DOHH2 (cell line): ENCODE results near the gene PALM2AKAP2.

Source experiments
- EZH2phosphoT487 ChIP-seq: fragments of 200-600 bp; sonication (generic); IDR thresholded peaks from 2 replicates; pipeline ENCODE4 v1.6.1; 2017; ENCODE audit warnings: borderline replicate concordance, mild to moderate bottlenecking, antibody characterized with exemption, low read length, moderate library complexity, mixed read lengths
- TF ChIP-seq, protein P1 (sequence below): fragments of 200-600 bp; sonication (generic); IDR thresholded peaks from one replicate; pipeline ENCODE4 v1.5.1; 2014; ENCODE audit warnings: antibody characterized with exemption, mild to moderate bottlenecking, low read depth, low read length; ENCODE audit not compliant: poor library complexity, severe bottlenecking

DNA sequence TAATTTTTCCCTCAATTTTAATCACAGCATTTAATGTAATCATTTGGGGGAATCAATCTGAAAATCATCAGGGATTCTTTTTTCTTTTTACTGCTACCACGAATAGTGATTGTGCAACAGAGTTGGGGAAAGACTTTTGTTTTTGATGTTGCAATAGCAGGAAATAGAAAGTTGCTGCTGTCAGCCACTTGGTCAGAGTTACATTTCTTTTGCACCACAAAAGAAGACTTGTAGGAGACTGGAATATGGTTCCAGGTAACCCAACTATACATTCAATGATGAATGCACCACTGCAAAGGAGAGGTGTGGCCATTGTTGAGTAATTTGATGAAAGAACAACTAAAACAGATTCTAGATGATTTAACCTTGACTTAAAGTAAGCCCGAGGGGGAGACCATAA, 46.3 kb upstream of the PALM2AKAP2 start:
- TF ChIP-seq, protein P1, sequence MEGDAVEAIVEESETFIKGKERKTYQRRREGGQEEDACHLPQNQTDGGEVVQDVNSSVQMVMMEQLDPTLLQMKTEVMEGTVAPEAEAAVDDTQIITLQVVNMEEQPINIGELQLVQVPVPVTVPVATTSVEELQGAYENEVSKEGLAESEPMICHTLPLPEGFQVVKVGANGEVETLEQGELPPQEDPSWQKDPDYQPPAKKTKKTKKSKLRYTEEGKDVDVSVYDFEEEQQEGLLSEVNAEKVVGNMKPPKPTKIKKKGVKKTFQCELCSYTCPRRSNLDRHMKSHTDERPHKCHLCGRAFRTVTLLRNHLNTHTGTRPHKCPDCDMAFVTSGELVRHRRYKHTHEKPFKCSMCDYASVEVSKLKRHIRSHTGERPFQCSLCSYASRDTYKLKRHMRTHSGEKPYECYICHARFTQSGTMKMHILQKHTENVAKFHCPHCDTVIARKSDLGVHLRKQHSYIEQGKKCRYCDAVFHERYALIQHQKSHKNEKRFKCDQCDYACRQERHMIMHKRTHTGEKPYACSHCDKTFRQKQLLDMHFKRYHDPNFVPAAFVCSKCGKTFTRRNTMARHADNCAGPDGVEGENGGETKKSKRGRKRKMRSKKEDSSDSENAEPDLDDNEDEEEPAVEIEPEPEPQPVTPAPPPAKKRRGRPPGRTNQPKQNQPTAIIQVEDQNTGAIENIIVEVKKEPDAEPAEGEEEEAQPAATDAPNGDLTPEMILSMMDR, result no peak
- TF ChIP-seq EZH2phosphoT487, result no peak
